NCI-H460 (cell line): Measurements from ENCODE around the gene JAZF1. TPM values are rescaled to one million over a fixed set of nuclear protein-coding genes. Genes with fewer than 3 reads are reported as not detected.

Source experiments
- DNase-seq: peaks from one replicate; pipeline ENCODE4 v3.0.0-alpha.2; 2016; ENCODE audit warnings: low read depth; ENCODE audit errors: extremely low read depth
- total RNA-seq: library from RNA; depleted of rRNA; stranded (reverse); fragments of >200 nt; shearing (Covaris generic); gene quantifications from 2 replicates; pipeline ENCODE4 v1.2.3, GENCODE V29; 2014

The JAZF1 gene
- total RNA-seq, 1 experiment from 2014 or later = 3.1 TPM

GRCh38 chr7:28192786-28193585 is 12.4 kb upstream of the JAZF1 start:
- no peak for DNase-seq

DNA sequence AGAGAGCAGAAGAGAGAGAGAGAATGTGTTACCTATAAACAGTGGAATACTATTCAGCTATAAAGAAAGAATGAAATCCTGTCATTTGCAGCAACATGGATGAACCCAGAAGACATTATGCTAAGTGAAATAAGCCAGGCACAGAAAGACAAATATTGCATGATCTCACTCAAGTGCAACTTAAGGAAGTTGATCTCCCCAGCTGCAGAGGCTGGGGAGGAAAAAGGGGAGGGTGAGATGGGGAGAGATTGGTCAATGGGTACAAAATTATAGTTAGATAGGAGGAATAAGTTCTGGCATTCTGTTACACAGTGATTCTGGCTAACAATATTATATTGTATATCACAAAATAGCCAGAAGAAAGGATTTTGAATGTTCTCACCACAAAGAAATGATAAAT is 11.2 kb upstream of the JAZF1 start:
- DNase-seq = no peak

GRCh38 chr7:28191184-28191583 is 10.6 kb upstream of the JAZF1 start:
- DNase-seq = no peak

GRCh38 chr7:28190077-28190710 is 9.6 kb upstream of the JAZF1 start:
- DNase-seq = no peak

- DNase-seq = no peak
These were observed 6.4 kb upstream of the JAZF1 start for GRCh38 chr7:28187012-28187411.

DNA sequence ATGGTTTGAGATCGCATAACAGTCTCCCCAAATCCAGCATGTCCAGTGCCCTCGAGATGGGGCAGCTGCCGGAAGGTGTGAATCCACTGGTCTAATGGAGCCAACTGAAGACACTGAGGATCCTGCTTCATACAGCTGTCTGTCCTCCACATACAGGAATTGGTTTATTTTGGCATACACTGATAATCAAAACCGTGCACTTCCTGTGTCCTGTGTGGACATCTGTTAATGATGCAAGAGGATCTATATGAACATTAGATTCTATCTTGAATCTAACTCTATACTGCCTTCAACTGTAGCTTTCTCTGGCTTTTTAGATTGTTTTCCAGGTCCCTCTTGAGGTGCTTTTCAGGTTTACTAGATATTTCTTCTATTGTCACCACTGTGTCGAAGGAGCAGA is 3.0 kb upstream of the JAZF1 start:
- DNase-seq = no peak

DNA sequence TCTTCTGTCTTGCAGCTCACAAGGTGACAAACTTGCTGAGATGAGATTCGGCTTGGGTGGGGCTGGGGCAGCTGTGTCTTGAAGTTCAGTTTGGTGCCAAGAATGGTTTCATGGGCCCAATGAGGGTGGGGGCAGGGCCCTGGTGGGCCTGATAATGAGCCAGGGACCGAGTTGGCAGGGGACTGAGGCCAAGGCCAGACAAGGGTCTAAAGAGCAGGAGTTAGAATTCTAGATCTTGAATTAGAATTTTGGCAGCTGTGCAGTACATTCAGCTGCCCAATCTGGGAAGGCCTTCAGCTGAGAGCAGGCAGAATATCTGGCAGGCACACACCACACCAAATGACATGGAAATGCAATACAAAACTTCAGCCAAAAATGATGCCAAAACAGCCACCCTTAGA is 1.5 kb upstream of the JAZF1 start:
- no peak for DNase-seq

GRCh38 chr7:28181416-28181815 is 821 bp upstream of the JAZF1 start:
- no peak for DNase-seq

GRCh38 chr7:28180031-28180363 is 598 bp downstream of the JAZF1 start:
- DNase-seq = no peak

- peak; percentile 52 for DNase-seq
These were observed 1.2 kb downstream of the JAZF1 start for GRCh38 chr7:28179120-28180030.

GRCh38 chr7:28178599-28178998 is 2.0 kb downstream of the JAZF1 start:
- no peak for DNase-seq

DNA sequence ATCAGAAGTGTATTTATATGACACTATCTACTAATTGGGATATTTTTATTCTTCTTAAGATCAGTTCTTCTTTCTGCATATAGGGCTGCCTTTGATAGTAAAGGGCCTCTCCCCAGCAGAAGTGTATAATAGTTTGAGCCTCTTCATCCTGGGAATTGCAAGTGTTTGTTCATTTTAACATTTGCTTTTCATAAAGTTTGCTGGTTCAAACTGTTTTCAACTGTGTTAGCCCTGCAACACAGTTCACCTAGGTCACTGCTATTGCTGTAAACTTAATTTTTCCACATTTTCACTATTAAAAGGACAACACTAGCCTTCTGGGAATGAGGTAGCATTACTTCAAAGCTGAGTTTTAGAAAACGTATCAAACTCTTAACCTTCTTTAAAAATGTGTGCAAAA is 2.8 kb downstream of the JAZF1 start:
- no peak for DNase-seq

DNA sequence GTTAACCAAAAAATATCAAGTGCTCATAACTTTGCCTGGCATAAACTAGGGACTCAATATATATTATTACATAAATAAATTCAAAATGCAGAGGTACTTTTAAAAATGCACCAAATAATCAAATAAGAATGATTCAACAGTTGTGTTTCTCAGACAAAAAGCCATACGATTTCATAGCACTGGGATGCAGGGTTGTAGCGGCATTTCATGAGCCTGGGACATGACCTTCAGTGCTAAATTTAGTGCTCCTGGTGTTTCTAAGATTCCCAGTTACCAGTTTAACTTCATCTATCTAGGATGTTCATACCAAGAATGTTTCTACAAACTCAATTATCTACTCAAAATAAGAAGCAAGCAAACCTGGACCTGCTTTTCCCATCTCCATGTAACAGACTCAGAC is 4.0 kb downstream of the JAZF1 start:
- no peak for DNase-seq

DNA sequence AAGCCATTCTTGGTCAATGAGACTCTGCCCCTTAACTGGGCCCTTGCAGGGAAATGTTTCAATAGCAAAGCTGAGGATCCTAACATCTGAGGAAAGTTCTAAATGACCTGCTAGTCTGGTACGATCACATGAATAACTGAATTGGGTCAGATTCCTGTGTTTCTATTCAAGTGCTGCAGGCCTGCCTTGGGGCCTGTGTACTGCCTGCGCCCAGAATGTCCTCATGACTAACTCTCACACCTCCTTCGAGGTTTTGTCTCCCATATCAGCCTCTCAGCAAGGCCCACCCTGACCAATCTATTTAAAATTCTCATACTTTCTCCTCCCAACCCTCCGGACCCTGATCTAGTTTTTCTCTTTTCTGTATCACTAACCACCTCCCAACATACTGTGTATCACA is 4.4 kb downstream of the JAZF1 start:
- no peak for DNase-seq

GRCh38 chr7:28174901-28175661 is 5.5 kb downstream of the JAZF1 start:
- DNase-seq = no peak

DNA sequence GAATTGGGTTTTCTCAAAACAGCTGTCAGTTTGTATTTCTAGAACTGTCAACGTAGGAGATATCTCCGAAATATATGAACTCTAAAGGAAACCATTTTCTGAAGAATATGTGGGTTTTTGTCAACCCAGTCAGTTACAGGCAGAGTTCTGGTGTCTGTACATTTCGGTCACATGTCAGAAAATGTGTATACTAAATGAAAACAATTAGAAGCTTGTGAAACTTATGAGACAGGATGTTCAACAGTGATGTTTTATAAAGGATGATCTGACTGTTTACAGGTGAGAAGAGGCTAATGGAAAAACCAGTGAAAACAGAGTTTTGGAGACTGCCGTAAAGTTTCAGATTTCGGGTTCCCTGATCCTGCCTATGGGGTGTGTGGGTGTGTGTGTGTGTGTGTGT is 6.2 kb downstream of the JAZF1 start:
- no peak for DNase-seq

- DNase-seq = no peak
These were observed 7.1 kb downstream of the JAZF1 start for GRCh38 chr7:28173531-28173930.

- DNase-seq = no peak
These were observed 7.6 kb downstream of the JAZF1 start for GRCh38 chr7:28172958-28173357.

DNA sequence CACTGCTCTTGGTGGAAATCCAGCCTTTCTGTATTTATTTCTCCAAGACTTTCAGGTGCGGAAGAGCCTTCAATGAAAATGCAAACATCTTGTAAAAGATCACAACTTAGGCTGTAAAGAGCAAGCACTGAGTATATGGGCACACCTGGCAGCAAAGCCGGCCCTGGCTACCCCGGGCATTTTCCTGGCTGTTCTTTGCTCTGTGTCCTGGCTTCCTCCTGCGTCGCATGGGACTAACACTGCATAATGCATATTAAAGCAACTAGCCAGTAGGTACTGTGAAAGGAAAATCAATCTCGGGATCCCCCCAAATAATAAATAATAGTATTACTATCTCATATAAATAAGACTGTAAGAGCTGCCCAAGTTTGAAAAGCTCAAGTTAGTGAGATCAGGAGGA is 9.9 kb downstream of the JAZF1 start:
- DNase-seq = no peak

DNA sequence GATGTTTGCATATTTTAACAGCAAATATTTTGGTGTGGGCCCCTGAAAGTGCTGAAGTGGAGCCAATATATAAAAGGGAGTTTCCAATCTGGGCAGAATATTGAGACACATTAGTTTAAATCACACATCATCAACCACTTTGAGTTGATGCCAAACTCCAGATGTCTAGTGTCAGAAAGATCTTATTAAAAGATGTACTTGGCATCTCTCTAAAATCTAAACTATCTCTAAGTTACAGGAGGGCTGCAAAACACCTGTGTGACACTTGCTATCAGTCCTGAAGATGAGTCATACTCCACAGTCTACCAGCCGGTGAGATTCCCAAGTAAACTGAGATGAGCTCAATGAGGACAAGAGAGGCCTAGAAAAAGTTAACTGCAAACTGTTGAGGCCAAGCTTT is 11.4 kb downstream of the JAZF1 start:
- DNase-seq = no peak
